ENCODE results near the gene CABP1.

DNA sequence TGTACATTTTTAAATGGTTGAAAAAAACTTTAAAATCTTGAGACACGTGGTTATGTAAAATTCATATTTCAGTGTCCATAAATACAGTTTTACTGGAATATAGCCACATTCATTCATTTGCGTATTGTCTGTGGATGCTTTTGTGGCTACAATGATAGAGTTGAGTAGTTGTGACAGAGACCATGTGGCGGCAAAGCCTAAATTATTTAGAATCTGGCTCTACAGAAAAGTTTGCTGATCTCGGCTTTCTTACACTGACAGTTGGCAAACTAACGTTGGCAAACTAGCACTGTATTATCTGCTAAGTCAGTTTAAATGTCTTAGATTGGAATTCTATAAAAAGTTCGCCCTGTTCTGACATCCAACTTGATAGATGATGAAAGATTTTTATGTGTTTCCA lies 72.2 kb downstream of the CABP1 start:
- TF ChIP-seq MYC (IDR thresholded peaks at IDR 0.05; ENCODE audit: low read depth, low read length) (no peak), MYC (CRISPR knock-in tag; IDR thresholded peaks at IDR 0.05; ENCODE audit: borderline replicate concordance, low read depth) (no peak), ZNF274 (IDR thresholded peaks at IDR 0.05; ENCODE audit: borderline replicate concordance, low read depth, low read length) (no peak), HDAC2 (IDR thresholded peaks at IDR 0.05) (no peak), TEAD4 (IDR thresholded peaks at IDR 0.05; ENCODE audit: low read length) (no peak), TEAD4 (CRISPR knock-in tag; IDR thresholded peaks at IDR 0.05; ENCODE audit: borderline replicate concordance) (no peak), PHB2 (IDR thresholded peaks at IDR 0.05; ENCODE audit: low read depth) (no peak), POLR3G (IDR thresholded peaks at IDR 0.05; ENCODE audit: extremely low read depth, insufficient read length, insufficient replicate concordance) (no peak), ZFP36 (IDR thresholded peaks at IDR 0.05; ENCODE audit: low read depth, low read length, partially characterized antibody) (no peak), RFX5 (IDR thresholded peaks at IDR 0.05; ENCODE audit: low read depth, low read length) (no peak), YY1 (IDR thresholded peaks at IDR 0.05; ENCODE audit: borderline replicate concordance in 1 of 3, control insufficient read depth in 1 of 3, extremely low read depth in 1 of 3, insufficient read depth in 3 of 3, insufficient read length in 1 of 3, insufficient replicate concordance in 2 of 3, low read depth in 1 of 3, low read length in 2 of 3) (no peak), NR2F6 (CRISPR knock-in tag; IDR thresholded peaks at IDR 0.05) (no peak)
- TF ChIP-seq, protein P1, sequence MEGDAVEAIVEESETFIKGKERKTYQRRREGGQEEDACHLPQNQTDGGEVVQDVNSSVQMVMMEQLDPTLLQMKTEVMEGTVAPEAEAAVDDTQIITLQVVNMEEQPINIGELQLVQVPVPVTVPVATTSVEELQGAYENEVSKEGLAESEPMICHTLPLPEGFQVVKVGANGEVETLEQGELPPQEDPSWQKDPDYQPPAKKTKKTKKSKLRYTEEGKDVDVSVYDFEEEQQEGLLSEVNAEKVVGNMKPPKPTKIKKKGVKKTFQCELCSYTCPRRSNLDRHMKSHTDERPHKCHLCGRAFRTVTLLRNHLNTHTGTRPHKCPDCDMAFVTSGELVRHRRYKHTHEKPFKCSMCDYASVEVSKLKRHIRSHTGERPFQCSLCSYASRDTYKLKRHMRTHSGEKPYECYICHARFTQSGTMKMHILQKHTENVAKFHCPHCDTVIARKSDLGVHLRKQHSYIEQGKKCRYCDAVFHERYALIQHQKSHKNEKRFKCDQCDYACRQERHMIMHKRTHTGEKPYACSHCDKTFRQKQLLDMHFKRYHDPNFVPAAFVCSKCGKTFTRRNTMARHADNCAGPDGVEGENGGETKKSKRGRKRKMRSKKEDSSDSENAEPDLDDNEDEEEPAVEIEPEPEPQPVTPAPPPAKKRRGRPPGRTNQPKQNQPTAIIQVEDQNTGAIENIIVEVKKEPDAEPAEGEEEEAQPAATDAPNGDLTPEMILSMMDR (IDR thresholded peaks at IDR 0.05 in 2 of 3, conservative IDR thresholded peaks at IDR 0.05 in 1 of 3; ENCODE audit: insufficient read depth in 2 of 3, low read depth in 1 of 3, low read length in 3 of 3), result no peak
- TF ChIP-seq, protein P2, sequence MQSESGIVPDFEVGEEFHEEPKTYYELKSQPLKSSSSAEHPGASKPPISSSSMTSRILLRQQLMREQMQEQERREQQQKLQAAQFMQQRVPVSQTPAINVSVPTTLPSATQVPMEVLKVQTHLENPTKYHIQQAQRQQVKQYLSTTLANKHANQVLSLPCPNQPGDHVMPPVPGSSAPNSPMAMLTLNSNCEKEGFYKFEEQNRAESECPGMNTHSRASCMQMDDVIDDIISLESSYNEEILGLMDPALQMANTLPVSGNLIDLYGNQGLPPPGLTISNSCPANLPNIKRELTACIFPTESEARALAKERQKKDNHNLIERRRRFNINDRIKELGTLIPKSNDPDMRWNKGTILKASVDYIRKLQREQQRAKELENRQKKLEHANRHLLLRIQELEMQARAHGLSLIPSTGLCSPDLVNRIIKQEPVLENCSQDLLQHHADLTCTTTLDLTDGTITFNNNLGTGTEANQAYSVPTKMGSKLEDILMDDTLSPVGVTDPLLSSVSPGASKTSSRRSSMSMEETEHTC (IDR thresholded peaks at IDR 0.05), result no peak
- TF ChIP-seq, protein P3, sequence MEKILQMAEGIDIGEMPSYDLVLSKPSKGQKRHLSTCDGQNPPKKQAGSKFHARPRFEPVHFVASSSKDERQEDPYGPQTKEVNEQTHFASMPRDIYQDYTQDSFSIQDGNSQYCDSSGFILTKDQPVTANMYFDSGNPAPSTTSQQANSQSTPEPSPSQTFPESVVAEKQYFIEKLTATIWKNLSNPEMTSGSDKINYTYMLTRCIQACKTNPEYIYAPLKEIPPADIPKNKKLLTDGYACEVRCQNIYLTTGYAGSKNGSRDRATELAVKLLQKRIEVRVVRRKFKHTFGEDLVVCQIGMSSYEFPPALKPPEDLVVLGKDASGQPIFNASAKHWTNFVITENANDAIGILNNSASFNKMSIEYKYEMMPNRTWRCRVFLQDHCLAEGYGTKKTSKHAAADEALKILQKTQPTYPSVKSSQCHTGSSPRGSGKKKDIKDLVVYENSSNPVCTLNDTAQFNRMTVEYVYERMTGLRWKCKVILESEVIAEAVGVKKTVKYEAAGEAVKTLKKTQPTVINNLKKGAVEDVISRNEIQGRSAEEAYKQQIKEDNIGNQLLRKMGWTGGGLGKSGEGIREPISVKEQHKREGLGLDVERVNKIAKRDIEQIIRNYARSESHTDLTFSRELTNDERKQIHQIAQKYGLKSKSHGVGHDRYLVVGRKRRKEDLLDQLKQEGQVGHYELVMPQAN (IDR thresholded peaks at IDR 0.05; ENCODE audit: borderline replicate concordance), result no peak
- TF ChIP-seq, protein P4, sequence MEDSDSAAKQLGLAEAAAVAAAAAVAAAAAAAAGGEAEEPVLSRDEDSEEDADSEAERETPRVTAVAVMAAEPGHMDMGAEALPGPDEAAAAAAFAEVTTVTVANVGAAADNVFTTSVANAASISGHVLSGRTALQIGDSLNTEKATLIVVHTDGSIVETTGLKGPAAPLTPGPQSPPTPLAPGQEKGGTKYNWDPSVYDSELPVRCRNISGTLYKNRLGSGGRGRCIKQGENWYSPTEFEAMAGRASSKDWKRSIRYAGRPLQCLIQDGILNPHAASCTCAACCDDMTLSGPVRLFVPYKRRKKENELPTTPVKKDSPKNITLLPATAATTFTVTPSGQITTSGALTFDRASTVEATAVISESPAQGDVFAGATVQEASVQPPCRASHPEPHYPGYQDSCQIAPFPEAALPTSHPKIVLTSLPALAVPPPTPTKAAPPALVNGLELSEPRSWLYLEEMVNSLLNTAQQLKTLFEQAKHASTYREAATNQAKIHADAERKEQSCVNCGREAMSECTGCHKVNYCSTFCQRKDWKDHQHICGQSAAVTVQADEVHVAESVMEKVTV (CRISPR knock-in tag; IDR thresholded peaks at IDR 0.05), result no peak
